NCI-H1092 treated with DMSO at 0.1 percent for 48 hours (cell line): Measurements from ENCODE around the gene UBE2G2.

Source experiments
- DNase-seq: peaks from one replicate; lab custom pipeline; 2025; lab: John Stamatoyannopoulos, UW

UBE2G2 gene

GRCh38 chr21:44815225-44815624 lies 13.6 kb upstream of the UBE2G2 start:
- DNase-seq = no peak

GRCh38 chr21:44814498-44815023 lies 12.9 kb upstream of the UBE2G2 start:
- DNase-seq = no peak

- no peak for DNase-seq
These were observed 12.1 kb upstream of the UBE2G2 start for GRCh38 chr21:44813727-44814126.

GRCh38 chr21:44813149-44813548 lies 11.5 kb upstream of the UBE2G2 start:
- DNase-seq = no peak

DNA sequence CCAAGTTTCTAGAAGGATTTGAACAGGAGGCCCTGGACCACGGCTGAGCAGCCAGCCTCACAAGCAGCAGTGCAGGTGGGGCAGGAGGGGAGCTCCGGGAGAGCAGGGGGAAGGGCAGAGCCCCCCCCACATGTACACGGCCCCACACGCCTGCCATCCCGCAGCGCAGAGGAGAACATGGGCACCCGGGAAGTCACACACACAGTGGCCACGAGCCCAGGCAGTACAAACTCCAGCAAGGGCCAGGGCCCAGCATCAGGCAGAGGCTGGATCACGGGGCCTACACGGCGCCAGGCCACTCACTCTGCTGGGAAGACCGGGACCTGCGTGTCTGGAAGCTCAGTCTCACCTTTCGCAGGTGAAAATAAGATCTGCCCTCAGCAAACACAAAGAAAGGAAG lies 11.0 kb upstream of the UBE2G2 start:
- no peak for DNase-seq

DNA sequence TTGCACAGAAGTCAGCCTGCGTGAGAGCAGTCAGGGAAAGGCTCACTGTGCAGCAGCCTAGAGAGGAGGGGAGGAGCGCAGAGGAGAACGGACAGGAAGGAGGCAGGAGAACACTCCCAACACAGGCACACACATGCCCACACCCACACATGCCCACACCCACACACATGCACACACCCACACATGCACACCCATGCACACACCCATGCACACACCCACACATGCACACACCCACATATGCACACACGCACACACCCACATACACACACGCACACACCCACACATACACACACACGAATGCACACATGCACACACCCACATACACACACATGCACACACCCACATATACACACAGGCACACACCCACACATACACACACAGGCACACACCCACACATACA lies 9.2 kb upstream of the UBE2G2 start:
- no peak for DNase-seq

GRCh38 chr21:44805859-44806258 lies 4.2 kb upstream of the UBE2G2 start:
- DNase-seq = no peak

- DNase-seq = no peak
These were observed 3.6 kb upstream of the UBE2G2 start for GRCh38 chr21:44805226-44805625.

- DNase-seq = no peak
These were observed 3.1 kb upstream of the UBE2G2 start for GRCh38 chr21:44804762-44805161.

GRCh38 chr21:44803651-44804050 lies 2.0 kb upstream of the UBE2G2 start:
- DNase-seq = no peak

- DNase-seq = no peak
These were observed 955 bp upstream of the UBE2G2 start for GRCh38 chr21:44802396-44803153.

DNA sequence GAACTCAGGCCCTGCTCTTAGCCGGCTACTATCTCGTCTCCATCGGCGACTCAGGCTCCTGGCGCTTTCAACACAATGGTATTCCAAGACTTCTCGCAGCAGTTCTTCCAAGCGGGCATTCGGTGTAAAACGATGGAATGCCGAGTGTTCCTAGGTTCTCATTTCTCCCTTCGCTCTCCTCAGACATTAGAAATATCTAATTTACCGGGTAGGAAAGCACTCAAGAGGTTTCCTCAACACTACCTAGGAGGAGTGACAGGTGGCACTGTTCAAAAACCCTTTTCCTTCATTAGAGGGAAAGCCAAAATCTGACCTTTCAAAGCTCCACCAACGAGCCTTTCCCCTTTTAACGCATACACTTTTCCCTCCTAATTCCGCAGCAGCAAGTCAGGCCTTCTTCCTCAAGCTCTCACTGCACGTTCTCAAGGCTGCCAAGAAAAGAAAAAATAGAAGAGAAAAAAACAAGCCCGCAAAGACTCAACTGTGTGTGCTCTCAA lies 601 bp downstream of the UBE2G2 start:
- DNase-seq = peak; percentile 49

DNA sequence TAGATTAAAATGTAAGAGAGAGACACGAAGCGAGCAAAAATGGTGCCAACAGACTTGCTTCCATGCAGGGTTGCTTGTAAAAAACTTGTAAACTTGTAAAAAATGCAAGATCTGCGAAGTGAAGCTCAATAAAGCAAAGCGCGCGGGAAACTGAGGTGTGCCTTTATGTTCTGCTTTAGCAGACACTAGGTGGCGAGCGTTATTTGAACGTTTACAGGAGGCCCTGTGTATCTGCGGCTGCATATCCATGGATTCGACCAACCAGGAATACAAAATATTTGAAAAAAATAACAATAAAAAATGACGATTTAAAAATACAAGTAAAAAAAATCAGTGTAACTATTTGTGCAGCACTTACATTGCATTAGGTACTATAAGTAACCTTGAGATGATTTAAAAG lies 1.5 kb downstream of the UBE2G2 start:
- no peak for DNase-seq

GRCh38 chr21:44799646-44800045 lies 2.0 kb downstream of the UBE2G2 start:
- DNase-seq = no peak

GRCh38 chr21:44797775-44798174 lies 3.8 kb downstream of the UBE2G2 start:
- no peak for DNase-seq

DNA sequence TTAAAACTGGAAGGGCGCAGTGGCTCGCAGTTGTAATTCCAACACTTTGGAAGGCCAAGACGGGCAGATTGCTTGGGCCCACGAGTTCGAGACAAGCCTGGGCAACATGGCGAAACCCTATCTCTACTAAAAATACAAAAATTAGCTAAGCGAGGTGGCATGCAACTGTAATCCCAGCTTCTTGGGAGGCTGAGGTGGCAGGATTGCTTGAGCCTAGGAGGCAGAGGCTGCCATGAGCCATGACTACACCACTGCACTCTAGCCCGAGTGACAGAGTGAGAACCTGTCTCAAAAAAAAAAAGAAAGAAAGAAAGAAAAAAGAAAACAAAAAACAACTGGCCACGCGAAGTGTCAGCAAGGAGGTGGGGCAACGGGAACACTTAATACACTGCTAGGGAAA lies 6.3 kb downstream of the UBE2G2 start:
- no peak for DNase-seq

DNA sequence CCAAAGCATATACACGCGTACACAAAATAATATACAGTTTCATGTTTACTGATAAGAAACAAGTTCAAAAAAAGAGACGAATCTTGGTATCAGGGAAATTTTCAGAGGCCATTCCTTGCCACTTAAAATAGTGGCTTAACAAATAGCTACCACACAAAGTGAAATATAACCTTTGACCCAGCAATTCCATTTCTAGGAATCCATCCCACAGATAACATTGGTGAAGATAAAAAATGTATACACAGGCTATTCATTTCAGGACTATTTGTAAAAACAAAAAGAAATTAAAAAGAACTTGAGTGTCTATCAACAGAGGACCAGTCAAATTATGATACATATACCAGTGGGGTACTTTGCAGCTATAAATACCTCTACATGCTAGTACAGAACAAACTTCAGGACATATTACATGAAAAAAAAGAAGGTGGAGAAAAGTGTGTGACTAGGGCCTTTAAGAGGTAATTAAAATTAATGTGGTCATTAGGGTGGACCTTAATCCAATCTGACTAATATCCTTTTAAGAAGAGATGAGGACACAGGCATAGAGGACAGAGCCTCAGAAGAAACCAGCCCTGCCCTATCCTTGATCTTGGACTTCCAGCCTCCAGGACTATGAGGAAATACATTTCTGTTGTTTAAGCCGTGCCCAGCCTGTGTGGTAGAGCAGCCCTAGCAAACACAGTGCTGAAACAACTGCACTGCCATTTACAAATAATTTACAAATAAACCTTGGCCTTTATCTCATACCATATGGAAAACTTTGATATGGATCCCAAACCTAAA lies 7.8 kb downstream of the UBE2G2 start:
- DNase-seq = no peak

GRCh38 chr21:44792702-44793591 lies 8.7 kb downstream of the UBE2G2 start:
- peak; percentile 53 for DNase-seq

GRCh38 chr21:44791993-44792392 lies 9.6 kb downstream of the UBE2G2 start:
- DNase-seq = no peak

- no peak for DNase-seq
These were observed 10.4 kb downstream of the UBE2G2 start for GRCh38 chr21:44791246-44791645.

- no peak for DNase-seq
These were observed 11.3 kb downstream of the UBE2G2 start for GRCh38 chr21:44790368-44790767.

DNA sequence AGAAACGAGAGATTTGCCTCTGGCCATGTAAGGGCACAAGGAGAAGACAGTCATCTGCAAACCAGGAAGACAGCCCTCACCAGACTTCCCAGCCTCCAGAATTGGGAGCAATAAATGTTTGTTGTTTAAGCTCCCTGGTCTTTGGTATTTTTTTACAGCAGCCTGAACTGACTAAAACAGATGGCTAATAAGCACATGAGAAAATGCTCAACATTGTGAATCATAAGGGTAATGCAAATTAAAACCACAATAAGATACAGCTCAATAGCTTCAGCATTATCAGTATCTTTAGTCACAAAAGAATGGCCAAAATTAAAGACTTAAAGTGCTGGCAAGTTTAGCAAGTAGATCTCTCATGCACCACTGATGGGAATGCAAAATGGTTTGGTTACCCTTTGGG lies 11.7 kb downstream of the UBE2G2 start:
- DNase-seq = no peak
